Measurements from ENCODE around the gene ACACB.

- TF ChIP-seq EZH2 (IDR thresholded peaks at IDR 0.05; ENCODE audit: borderline replicate concordance, low read depth, low read length, severe bottlenecking) (no peak), CTCF (IDR thresholded peaks at IDR 0.05; ENCODE audit: borderline replicate concordance, extremely low read depth, low read length, poor library complexity, severe bottlenecking) (no peak)
Observed at GRCh38 chr12:109244073-109244472, 127.7 kb downstream of the ACACB start.

Data from DND-41 (cell line).